Activated CD8-positive, alpha-beta memory T cell treated with anti-CD3 and anti-CD28 coated beads for 48 hours (primary cell): ENCODE measurements around the gene OVAAL.
"Not testable (repeated sequence)": the region's sequence is repeated elsewhere in the genome, so short reads cannot be mapped to it uniquely, and the experiment has no call there.

Experiments
- DNase-seq, 3 experiments: peaks; one replicate each; pipeline ENCODE4 v3.0.0-alpha.2; 2020; ENCODE audit warnings: low read depth in 2 of 3, low spot score in 2 of 3

OVAAL gene

GRCh38 chr1:180540697-180541594 is 17.8 kb upstream of the OVAAL start:
- DNase-seq, result no peak

DNA sequence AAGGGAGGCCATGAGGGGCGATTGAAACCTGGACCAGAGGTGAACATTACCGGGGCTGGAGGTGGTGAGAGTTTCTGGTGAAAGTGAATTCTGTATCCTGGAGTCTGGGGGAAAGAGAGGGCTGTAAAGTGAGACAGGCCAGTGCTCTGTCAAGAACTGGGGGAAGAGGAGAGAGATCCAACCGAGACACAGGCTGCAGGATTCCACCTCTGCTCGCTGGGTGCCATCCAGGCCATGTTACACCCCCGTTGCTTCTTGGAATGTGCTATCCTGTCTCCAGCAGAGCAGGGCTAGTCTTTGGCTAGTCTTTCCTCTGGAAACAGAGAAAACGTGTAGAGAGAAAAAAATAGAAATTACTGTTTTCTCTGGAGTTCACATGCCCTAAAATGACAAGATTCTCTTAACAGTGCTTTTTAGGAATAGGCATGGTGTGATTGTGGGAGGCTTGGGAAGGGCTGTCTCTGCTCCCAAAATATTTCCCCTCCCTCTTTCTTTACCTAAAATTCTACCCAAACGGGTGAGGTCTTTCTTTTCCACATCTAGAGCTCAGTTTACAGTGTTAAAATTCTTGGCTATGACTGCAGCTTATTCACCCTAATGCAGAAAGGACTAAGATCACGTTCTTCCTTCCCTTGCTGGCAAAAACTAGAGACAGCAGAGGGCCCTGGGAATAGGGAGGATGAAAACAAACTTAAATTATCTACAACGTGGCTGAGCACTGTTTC is 16.5 kb upstream of the OVAAL start:
- no peak for DNase-seq

DNA sequence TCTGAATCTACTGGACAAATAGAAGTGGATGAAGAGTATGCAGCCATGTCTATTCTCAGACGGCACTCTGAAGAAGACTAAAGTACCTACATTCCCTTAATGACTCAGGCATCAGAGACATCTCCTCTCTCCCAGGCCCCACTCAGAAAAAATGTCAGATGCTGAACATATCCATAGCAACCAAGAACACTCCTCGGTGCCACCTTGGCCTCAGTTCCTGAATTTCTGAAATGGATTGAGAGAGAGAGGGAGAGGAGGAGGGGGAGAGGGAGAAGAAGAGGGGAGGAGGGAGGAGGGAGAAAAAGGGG is 16.0 kb upstream of the OVAAL start:
- DNase-seq, result no peak

DNA sequence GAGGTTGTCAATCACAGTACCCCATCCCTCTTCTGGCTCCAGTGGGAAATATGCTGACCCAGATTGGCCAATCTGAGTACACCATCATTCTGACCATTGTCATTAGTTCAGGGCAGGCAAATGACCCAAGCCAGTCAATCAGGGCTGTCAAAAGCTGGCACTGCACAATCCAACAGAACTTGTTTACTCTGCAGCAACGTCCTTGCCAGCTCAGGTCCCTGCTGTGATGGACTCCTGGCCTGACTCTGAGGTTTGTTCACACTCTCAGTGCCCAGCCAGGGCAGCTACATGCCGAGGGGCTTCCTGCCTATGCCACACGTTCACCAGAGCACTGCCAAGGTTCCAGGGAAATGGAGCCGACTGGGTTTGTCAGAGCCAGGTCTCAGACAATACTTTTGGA is 14.7 kb upstream of the OVAAL start:
- no peak for DNase-seq

- DNase-seq, result no peak
These were observed 12.8 kb upstream of the OVAAL start for GRCh38 chr1:180545991-180546390.

- DNase-seq, result no peak
These were observed 10.0 kb upstream of the OVAAL start for GRCh38 chr1:180548686-180549317.

GRCh38 chr1:180549770-180550169 is 9.0 kb upstream of the OVAAL start:
- DNase-seq, result not testable (repeated sequence)

DNA sequence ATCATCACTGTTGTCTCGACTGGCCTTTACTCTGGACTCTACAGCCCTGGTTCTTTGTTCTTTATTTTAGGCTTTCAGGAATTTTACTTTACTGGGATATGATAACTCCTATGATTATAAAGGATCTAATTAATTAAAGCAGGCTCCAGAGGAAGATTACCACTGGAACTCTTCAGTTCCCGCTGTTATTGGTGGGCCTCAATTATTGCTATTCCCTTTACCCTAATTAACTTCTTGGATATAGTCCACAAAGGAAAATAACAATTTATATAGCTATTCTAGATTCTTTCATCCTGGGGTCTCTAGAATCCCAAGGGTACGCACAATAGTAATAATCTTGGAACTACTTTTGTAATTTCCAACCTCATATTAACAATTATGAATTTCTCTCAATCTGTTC is 8.5 kb upstream of the OVAAL start:
- DNase-seq, result no peak

GRCh38 chr1:180551997-180552396 is 6.8 kb upstream of the OVAAL start:
- no peak for DNase-seq

GRCh38 chr1:180553046-180553445 is 5.7 kb upstream of the OVAAL start:
- not testable (repeated sequence) for DNase-seq

GRCh38 chr1:180555411-180555810 is 3.4 kb upstream of the OVAAL start:
- DNase-seq, result no peak

DNA sequence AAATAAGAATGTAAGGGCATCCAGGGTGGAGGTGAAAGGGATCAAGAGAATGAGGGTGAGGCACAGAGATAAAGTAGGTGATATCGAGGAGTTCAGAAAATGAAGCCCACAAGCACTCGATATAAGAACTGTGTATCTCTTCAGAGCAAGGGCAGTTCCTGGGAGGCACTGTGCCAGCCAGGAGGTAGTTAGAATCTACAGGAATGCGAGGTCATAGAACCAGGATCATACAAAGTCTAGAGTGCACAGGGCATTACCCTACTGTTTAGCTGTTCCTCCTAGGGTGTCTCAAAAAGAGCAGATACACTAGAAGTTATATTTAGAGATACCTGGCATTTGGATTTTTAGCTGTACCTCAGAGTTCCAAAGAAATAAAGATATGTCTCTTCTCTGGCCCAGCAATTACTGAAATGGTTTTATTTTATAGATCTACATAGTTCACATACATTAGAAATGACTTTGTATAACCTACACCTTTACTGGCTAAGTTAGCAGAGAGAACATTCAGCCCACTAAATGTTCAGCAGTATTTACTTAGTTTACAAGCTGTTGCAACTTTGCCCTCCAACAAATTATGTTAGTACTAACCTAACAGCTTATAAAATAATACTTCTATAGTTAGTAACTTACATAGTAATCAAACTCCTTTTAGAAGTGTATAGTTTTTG is 1.6 kb downstream of the OVAAL start:
- DNase-seq, result no peak

DNA sequence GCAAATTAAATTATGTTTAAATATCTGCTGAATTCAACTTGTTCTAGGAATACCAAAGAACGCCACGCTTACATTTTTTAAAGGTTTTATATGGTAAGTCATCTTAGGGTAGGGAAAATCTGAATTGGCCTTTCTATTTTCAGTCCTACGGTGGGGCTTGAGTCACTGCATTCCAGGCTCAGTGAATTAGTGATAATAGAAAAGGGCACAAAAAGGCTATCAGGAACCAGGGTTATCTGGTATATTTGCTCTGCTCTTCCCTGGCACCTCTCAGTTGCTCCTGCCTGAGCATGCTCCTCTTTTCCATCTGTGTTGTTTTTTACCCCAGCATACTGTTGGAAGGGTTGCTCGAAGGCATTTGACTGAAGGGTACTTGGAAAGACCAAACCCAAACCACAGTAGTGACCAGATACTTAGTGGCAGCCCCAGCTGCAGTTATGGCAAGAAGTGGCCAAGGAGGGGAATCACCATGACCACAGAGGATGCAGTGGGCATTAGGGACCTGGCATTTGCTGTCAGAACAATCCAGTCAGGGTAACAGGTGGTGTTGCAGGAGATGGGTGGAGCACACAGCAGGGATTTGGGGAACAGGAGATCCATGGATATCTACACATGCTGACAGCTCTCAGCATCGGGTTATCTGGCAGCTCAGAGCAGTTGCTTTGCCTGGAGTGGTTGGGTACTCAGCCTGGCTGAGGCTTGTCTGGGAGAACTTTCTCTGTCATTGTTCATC is 2.3 kb downstream of the OVAAL start:
- no peak for DNase-seq

- DNase-seq, result no peak
These were observed 3.9 kb downstream of the OVAAL start for GRCh38 chr1:180562640-180563025.

- DNase-seq, result no peak
These were observed 4.5 kb downstream of the OVAAL start for GRCh38 chr1:180563026-180563827.

- DNase-seq, result no peak
These were observed 6.5 kb downstream of the OVAAL start for GRCh38 chr1:180565121-180565871.

DNA sequence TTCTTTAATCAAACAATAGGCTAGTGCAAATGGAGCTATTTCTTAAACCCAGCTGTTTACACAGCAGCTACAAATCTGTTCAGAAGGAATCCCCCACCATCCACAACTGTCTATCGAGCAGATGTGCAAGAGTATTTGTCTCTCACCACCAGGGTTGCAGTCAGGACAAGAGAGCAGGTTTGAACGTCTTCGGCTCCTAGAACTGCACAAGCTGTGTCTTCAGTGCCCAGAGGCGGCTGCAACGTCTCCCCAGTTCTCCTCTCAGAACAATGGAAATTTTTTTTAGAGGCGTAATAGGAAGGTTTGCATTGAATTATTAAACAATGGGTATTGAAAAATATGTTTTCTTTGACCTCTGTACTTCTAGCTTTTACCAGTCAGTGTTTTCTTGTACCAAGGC is 7.3 kb downstream of the OVAAL start:
- DNase-seq, result no peak

- no peak for DNase-seq
These were observed 7.7 kb downstream of the OVAAL start for GRCh38 chr1:180566495-180566894.

DNA sequence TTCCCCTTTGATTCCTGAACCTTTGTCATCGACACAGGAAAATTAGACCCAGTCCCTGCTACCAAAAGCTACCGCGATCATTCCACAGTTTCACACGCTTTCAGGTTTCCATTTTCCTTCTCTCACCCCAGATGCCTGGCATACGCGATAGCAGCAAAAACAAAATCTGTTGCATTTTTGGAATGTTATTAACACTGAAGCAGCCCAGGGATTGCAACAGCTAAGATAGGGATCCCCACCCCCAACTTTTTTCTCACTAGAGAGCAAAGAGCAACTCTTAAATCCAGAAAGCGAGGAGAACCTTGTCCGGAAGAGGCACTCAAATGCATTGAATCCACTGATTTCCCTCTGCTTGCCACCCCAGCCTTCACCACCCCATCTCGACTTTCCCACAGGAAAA is 8.9 kb downstream of the OVAAL start:
- no peak for DNase-seq
